Measurements from ENCODE around the gene TMEM182.

Gene TMEM182

GRCh38 chr2:102749938-102750337, 11.9 kb upstream of the TMEM182 start:
- H3K9me3 Mint-ChIP-seq = no peaks in the 10 kb centered on the region
- DNase-seq (ENCODE audit: low spot score) = no peak
- H3K27ac Mint-ChIP-seq = no peak overlapping the region
- no peaks in the 10 kb centered on the region for H3K4me1 Mint-ChIP-seq (ENCODE audit: low read depth)
- H3K36me3 Mint-ChIP-seq (ENCODE audit: low read depth) = no peaks in the 10 kb centered on the region
- no peak overlapping the region for H3K4me3 Mint-ChIP-seq
- H3K27me3 Mint-ChIP-seq (ENCODE audit: low read depth) = peaks cover 7% of the 10 kb centered on the region

GRCh38 chr2:102753563-102754159, 8.2 kb upstream of the TMEM182 start:
- H3K4me1 Mint-ChIP-seq (ENCODE audit: low read depth) = no peaks in the 10 kb centered on the region
- DNase-seq (ENCODE audit: low spot score) = no peak

GRCh38 chr2:102754456-102755145, 7.2 kb upstream of the TMEM182 start:
- DNase-seq (ENCODE audit: low spot score) = no peak
- Mint-ChIP-seq H3K27me3 (ENCODE audit: low read depth) (peaks cover 3% of the 10 kb centered on the region), H3K4me3 (no peak overlapping the region), H3K4me1 (ENCODE audit: low read depth) (no peaks in the 10 kb centered on the region), H3K9me3 (no peaks in the 10 kb centered on the region), H3K27ac (no peak overlapping the region), H3K36me3 (ENCODE audit: low read depth) (no peaks in the 10 kb centered on the region)

More at GRCh38 chr2:102753563-102754159, 8.2 kb upstream of the TMEM182 start:
- H3K36me3 Mint-ChIP-seq (ENCODE audit: low read depth) = no peaks in the 10 kb centered on the region
- H3K27me3 Mint-ChIP-seq (ENCODE audit: low read depth) = peaks cover 3% of the 10 kb centered on the region
- no peak overlapping the region for H3K4me3 Mint-ChIP-seq
- no peaks in the 10 kb centered on the region for H3K9me3 Mint-ChIP-seq
- H3K27ac Mint-ChIP-seq = no peak overlapping the region

GRCh38 chr2:102755284-102755683, 6.5 kb upstream of the TMEM182 start:
- Mint-ChIP-seq H3K9me3 (no peaks in the 10 kb centered on the region), H3K4me1 (ENCODE audit: low read depth) (no peaks in the 10 kb centered on the region), H3K36me3 (ENCODE audit: low read depth) (no peaks in the 10 kb centered on the region), H3K27ac (no peak overlapping the region), H3K4me3 (no peak overlapping the region), H3K27me3 (ENCODE audit: low read depth) (peaks cover 3% of the 10 kb centered on the region)
- DNase-seq (ENCODE audit: low spot score) = no peak

- Mint-ChIP-seq H3K27me3 (ENCODE audit: low read depth) (peaks cover 3% of the 10 kb centered on the region), H3K9me3 (no peaks in the 10 kb centered on the region), H3K4me3 (no peak overlapping the region), H3K4me1 (ENCODE audit: low read depth) (no peaks in the 10 kb centered on the region), H3K27ac (no peak overlapping the region), H3K36me3 (ENCODE audit: low read depth) (no peaks in the 10 kb centered on the region)
- DNase-seq (ENCODE audit: low spot score) = no peak
Observed at GRCh38 chr2:102758439-102758838, 3.4 kb upstream of the TMEM182 start.

GRCh38 chr2:102764083-102764482, 2.3 kb downstream of the TMEM182 start:
- no peak overlapping the region for H3K4me3 Mint-ChIP-seq
- H3K36me3 Mint-ChIP-seq (ENCODE audit: low read depth) = no peaks in the 10 kb centered on the region
- H3K27me3 Mint-ChIP-seq (ENCODE audit: low read depth) = no peaks in the 10 kb centered on the region
- H3K9me3 Mint-ChIP-seq = no peaks in the 10 kb centered on the region
- no peaks in the 10 kb centered on the region for H3K4me1 Mint-ChIP-seq (ENCODE audit: low read depth)
- no peak overlapping the region for H3K27ac Mint-ChIP-seq
- DNase-seq (ENCODE audit: low spot score) = no peak

- H3K27me3 Mint-ChIP-seq (ENCODE audit: low read depth) = no peaks in the 10 kb centered on the region
- H3K9me3 Mint-ChIP-seq = no peaks in the 10 kb centered on the region
- H3K4me1 Mint-ChIP-seq (ENCODE audit: low read depth) = no peaks in the 10 kb centered on the region
- H3K36me3 Mint-ChIP-seq (ENCODE audit: low read depth) = no peaks in the 10 kb centered on the region
- H3K27ac Mint-ChIP-seq = no peak overlapping the region
- no peak overlapping the region for H3K4me3 Mint-ChIP-seq
- DNase-seq (ENCODE audit: low spot score) = no peak
Observed at GRCh38 chr2:102765061-102765460, 3.2 kb downstream of the TMEM182 start.

- Mint-ChIP-seq H3K36me3 (ENCODE audit: low read depth) (no peaks in the 10 kb centered on the region), H3K27ac (no peak overlapping the region), H3K9me3 (no peaks in the 10 kb centered on the region), H3K27me3 (ENCODE audit: low read depth) (no peaks in the 10 kb centered on the region), H3K4me3 (no peak overlapping the region), H3K4me1 (ENCODE audit: low read depth) (no peaks in the 10 kb centered on the region)
- no peak for DNase-seq (ENCODE audit: low spot score)
Observed at GRCh38 chr2:102768253-102768652, 6.4 kb downstream of the TMEM182 start.

GRCh38 chr2:102768892-102769291, 7.1 kb downstream of the TMEM182 start:
- no peaks in the 10 kb centered on the region for H3K4me1 Mint-ChIP-seq (ENCODE audit: low read depth)
- no peaks in the 10 kb centered on the region for H3K9me3 Mint-ChIP-seq

GRCh38 chr2:102770506-102770905, 8.7 kb downstream of the TMEM182 start:
- no peaks in the 10 kb centered on the region for H3K9me3 Mint-ChIP-seq
- no peak overlapping the region for H3K4me3 Mint-ChIP-seq
- H3K27ac Mint-ChIP-seq = no peak overlapping the region
- no peaks in the 10 kb centered on the region for H3K27me3 Mint-ChIP-seq (ENCODE audit: low read depth)
- H3K36me3 Mint-ChIP-seq (ENCODE audit: low read depth) = no peaks in the 10 kb centered on the region
- H3K4me1 Mint-ChIP-seq (ENCODE audit: low read depth) = no peaks in the 10 kb centered on the region
- no peak for DNase-seq (ENCODE audit: low spot score)

More at GRCh38 chr2:102768892-102769291, 7.1 kb downstream of the TMEM182 start:
- no peaks in the 10 kb centered on the region for H3K36me3 Mint-ChIP-seq (ENCODE audit: low read depth)
- H3K27me3 Mint-ChIP-seq (ENCODE audit: low read depth) = no peaks in the 10 kb centered on the region
- no peak for DNase-seq (ENCODE audit: low spot score)
- no peak overlapping the region for H3K27ac Mint-ChIP-seq
- no peak overlapping the region for H3K4me3 Mint-ChIP-seq

GRCh38 chr2:102771114-102771513, 9.3 kb downstream of the TMEM182 start:
- no peak for DNase-seq (ENCODE audit: low spot score)
- no peaks in the 10 kb centered on the region for H3K9me3 Mint-ChIP-seq
- H3K27ac Mint-ChIP-seq = no peak overlapping the region
- H3K27me3 Mint-ChIP-seq (ENCODE audit: low read depth) = no peaks in the 10 kb centered on the region
- H3K4me3 Mint-ChIP-seq = no peak overlapping the region
- no peaks in the 10 kb centered on the region for H3K4me1 Mint-ChIP-seq (ENCODE audit: low read depth)
- no peaks in the 10 kb centered on the region for H3K36me3 Mint-ChIP-seq (ENCODE audit: low read depth)

GRCh38 chr2:102772659-102773058, 10.8 kb downstream of the TMEM182 start:
- Mint-ChIP-seq H3K4me1 (ENCODE audit: low read depth) (no peaks in the 10 kb centered on the region), H3K36me3 (ENCODE audit: low read depth) (no peaks in the 10 kb centered on the region), H3K4me3 (no peak overlapping the region), H3K27ac (no peak overlapping the region), H3K27me3 (ENCODE audit: low read depth) (peaks cover 3% of the 10 kb centered on the region), H3K9me3 (no peaks in the 10 kb centered on the region)
- no peak for DNase-seq (ENCODE audit: low spot score)

- DNase-seq (ENCODE audit: low spot score) = no peak
- Mint-ChIP-seq H3K36me3 (ENCODE audit: low read depth) (no peaks in the 10 kb centered on the region), H3K4me3 (no peak overlapping the region), H3K4me1 (ENCODE audit: low read depth) (no peaks in the 10 kb centered on the region), H3K9me3 (no peaks in the 10 kb centered on the region), H3K27me3 (ENCODE audit: low read depth) (peaks cover 3% of the 10 kb centered on the region), H3K27ac (no peak overlapping the region)
Observed at GRCh38 chr2:102773149-102773705, 11.4 kb downstream of the TMEM182 start.

GRCh38 chr2:102778260-102778659, 16.4 kb downstream of the TMEM182 start:
- Mint-ChIP-seq H3K4me1 (ENCODE audit: low read depth) (no peaks in the 10 kb centered on the region), H3K27ac (no peak overlapping the region), H3K27me3 (ENCODE audit: low read depth) (peaks cover 3% of the 10 kb centered on the region), H3K9me3 (no peaks in the 10 kb centered on the region), H3K4me3 (no peak overlapping the region), H3K36me3 (ENCODE audit: low read depth) (no peaks in the 10 kb centered on the region)
- DNase-seq (ENCODE audit: low spot score) = no peak
